Vagina (tissue), 2 donors: Measurements from ENCODE around the gene EEF1AKMT3.

Experiments used
- POLR2A ChIP-seq, 2 donors: fragments of 450-650 bp; IDR thresholded peaks; one replicate each; pipeline ENCODE4 v1.6.1; 2017; ENCODE audit warnings: antibody characterized with exemption in 2 of 2, mild to moderate bottlenecking in 2 of 2, moderate library complexity in 2 of 2
- TF ChIP-seq, protein P1 (sequence below), 3 experiments: fragments of 450-650 bp in 2 of 3; fragments of 200-600 bp in 1 of 3; sonication (generic) in 1 of 3; IDR thresholded peaks; one replicate each; pipeline ENCODE4 v1.5.1; 2017 to 2019; ENCODE audit warnings: antibody characterized with exemption in 3 of 3, mild to moderate bottlenecking in 2 of 3, moderate library complexity in 2 of 3

DNA sequence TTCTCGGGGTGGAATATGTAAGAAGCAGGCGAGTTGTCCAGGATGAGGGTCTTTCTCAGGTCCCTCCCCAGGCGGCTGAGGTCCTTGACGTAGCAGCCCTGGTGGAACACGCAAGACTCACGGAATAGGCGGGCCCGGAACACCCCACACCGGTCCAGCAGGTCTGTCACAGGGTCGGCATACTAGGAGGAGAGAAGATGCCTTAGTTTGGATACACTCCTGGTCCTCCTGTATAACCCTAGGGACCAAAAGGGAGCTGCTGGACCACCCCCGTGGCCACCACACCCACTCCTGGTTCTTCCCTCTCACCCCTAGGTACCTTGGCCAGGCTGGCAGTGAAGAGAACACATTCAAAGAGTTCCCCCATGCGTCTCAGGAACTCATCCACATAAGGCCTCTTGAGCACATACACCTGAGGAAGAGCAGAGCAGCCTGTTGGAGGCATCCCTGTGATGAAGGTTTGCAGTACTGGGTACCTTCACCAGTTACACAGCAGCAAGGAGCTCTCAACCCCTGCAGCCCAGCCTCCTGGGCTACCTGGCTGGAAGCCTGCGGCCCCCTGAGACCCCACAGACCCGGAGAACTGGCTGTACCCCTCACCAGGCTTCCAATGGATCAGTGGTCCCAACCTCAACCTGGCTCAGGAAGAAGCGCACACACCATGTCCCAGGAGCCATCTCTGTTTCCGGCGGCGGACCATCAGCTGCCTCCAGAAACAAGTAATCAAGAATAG lies 51.7 kb downstream of the EEF1AKMT3 start:
- TF ChIP-seq, protein P1, sequence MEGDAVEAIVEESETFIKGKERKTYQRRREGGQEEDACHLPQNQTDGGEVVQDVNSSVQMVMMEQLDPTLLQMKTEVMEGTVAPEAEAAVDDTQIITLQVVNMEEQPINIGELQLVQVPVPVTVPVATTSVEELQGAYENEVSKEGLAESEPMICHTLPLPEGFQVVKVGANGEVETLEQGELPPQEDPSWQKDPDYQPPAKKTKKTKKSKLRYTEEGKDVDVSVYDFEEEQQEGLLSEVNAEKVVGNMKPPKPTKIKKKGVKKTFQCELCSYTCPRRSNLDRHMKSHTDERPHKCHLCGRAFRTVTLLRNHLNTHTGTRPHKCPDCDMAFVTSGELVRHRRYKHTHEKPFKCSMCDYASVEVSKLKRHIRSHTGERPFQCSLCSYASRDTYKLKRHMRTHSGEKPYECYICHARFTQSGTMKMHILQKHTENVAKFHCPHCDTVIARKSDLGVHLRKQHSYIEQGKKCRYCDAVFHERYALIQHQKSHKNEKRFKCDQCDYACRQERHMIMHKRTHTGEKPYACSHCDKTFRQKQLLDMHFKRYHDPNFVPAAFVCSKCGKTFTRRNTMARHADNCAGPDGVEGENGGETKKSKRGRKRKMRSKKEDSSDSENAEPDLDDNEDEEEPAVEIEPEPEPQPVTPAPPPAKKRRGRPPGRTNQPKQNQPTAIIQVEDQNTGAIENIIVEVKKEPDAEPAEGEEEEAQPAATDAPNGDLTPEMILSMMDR (IDR thresholded peaks at IDR 0.05): no peak
- no peak for TF ChIP-seq POLR2A (IDR thresholded peaks at IDR 0.05)
